ENCODE results near the gene LCLAT1.
"Not testable (repeated sequence)": the region's sequence is repeated elsewhere in the genome, so short reads cannot be mapped to it uniquely, and the experiment has no call there.

LCLAT1 gene

GRCh38 chr2:30492185-30492584 is 45.1 kb downstream of the LCLAT1 start:
- DNase-seq = no peak

GRCh38 chr2:30492619-30493018 is 45.6 kb downstream of the LCLAT1 start:
- no peak for DNase-seq

GRCh38 chr2:30493440-30493839 is 46.4 kb downstream of the LCLAT1 start:
- DNase-seq = no peak

- not testable (repeated sequence) for DNase-seq
Observed at GRCh38 chr2:30495896-30496295, 48.9 kb downstream of the LCLAT1 start.

DNA sequence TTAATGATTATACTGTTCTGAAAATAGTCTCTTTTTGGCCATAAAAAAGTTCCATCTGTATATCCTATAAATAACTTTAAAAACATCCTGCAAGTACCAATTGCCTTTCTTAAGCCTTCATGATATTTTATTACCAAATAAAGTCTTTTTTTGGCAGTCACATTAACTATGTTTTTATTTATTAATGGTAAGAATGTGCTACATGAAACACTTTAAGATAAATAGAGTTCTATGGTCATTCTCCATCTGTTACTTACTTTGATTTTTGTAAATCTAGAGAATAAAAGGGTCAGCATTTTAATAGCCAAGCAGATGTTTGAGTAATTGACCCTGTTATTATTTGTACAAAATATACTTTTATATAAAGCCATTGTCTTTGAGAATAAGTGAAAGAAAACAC is 52.6 kb downstream of the LCLAT1 start:
- no peak for DNase-seq

DNA sequence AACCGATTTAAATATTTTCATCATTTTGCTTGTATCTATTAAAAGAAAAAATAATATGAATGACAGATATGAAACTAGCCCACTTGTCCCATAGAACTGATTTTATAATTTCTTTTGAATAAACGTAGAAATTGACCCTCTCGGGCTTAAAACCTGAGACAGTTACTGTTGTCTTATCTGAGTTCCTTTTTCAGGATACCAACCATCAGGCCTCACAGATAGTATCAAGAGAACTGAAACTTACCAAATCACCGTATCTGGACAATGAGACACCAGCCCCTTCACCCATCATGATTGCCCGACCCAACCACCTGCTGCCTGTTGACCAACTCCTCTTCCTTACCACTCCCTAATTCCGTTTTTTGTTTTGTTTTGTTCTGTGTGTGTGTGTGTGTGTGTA is 53.7 kb downstream of the LCLAT1 start:
- no peak for DNase-seq

- no peak for DNase-seq
Observed at GRCh38 chr2:30502310-30502709, 55.3 kb downstream of the LCLAT1 start.

DNA sequence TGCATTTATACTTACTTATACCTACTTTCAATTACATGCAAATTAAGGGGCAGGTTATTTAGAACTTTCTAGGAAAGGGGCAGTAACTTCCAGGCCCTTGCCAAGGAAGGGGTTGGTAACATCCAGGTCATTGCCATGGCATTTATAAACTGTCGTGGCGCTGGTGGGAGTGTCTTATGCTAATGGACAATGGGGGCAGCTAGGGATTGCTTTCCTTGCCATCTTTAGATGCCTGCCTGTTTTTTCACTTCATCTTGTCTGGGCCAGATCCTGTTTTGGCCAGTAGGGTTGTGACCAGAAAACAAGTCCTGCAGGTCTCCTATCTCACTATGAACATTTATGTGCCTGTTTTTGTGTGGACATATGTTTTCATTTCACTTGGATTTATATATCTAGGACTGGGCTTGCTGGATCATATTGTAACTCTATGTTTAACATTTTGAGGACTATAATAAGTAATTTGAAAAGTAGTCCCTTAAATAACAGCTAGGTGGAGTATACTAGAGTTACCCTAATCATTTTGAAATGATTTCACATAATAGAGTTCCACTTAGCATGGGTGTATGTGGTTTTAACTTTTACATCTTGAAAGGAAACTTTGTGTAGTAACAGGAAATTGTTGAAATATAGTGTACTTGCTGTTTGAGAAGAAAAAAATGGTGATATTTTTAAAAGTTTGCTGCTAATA is 56.1 kb downstream of the LCLAT1 start:
- DNase-seq = no peak

DNA sequence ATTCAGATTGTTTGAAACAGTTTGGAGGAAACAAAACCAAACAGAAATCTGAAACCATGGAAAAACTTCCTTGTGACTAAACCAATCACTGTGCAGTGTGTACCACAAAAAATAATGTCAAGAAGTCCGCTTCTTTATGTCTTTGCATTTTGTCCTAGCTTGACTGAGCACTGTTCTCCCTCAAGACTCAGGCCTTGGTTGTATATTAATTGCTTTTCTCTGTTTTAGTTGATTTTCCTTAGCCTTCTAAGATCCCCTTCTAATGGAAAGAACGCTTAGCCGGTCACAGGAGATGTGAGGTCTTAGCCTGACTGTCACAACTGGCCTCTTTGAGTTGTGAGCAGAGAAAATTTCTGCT is 56.6 kb downstream of the LCLAT1 start:
- DNase-seq = no peak

- no peak for DNase-seq
Observed at GRCh38 chr2:30504731-30505130, 57.7 kb downstream of the LCLAT1 start.

DNA sequence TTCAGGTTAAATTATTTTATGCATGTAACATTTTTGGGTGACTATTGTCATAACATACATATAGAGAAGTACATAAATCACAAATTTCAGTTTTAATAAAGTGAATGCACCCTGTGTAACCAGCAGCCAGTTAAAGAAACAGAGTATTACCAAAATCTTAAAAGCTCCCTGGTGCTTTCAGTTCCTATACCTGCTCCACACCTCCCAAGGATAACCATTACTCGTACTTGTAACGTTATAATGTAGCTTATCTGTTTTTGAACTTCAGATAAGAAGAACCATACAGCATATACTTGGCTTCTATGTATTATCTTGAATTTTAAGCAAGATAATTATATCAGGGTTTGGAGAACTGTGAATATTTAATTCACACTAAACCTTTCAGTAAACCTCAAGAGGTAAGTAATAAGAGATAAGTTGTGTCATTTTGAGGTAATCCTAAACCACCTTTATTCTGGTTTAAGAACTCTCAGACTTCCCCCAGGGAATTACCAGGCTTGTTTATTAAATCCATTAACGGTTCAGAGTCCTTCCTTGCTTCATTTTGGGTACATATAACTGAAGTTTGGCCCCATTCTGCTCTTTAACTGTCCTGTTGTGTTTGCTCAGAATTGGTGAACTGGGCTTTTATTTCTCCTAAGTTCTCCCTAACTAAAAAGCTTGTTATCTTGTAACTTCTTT is 58.6 kb downstream of the LCLAT1 start:
- DNase-seq = no peak

- not testable (repeated sequence) for DNase-seq
Observed at GRCh38 chr2:30507460-30507859, 60.4 kb downstream of the LCLAT1 start.

GRCh38 chr2:30509716-30510115 is 62.7 kb downstream of the LCLAT1 start:
- DNase-seq = no peak

- DNase-seq = no peak
Observed at GRCh38 chr2:30510409-30510808, 63.4 kb downstream of the LCLAT1 start.

- no peak for DNase-seq
Observed at GRCh38 chr2:30511122-30512083, 64.4 kb downstream of the LCLAT1 start.

DNA sequence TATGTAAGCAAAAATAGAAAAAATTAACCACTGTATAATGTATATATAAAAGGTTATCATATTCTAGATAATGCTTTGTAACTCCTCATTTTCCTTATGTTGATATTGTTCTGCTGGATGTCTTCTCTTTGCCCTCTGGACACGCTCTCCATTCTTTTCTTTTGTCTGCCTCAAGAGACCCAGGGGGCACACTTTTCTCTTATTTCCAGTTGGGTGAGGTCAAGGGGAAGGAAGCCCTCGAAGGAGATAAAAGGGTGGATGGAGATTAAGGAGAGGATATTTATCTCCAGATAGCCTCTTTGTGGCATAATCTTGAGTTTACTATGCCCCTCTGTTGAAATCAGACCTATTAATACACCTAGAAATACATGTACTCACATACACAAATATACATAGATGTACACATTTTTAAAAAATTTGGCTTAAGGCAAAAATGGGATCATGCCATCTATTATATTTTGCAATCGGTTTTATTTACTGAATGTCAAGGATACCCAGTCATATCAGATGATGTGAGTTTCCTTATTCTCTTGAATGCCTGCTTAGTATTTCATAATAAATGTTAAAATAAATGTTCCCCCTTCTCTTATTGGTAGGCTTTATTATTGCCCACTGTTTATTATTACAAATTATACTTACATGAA is 65.3 kb downstream of the LCLAT1 start:
- DNase-seq = no peak

GRCh38 chr2:30513649-30514048 is 66.6 kb downstream of the LCLAT1 start:
- DNase-seq = not testable (repeated sequence)

GRCh38 chr2:30514134-30514847 is 67.2 kb downstream of the LCLAT1 start:
- peak; percentile 49 for DNase-seq

GRCh38 chr2:30514848-30515435 is 67.9 kb downstream of the LCLAT1 start:
- DNase-seq = peak; percentile 37

GRCh38 chr2:30516166-30516565 is 69.1 kb downstream of the LCLAT1 start:
- no peak for DNase-seq

- no peak for DNase-seq
Observed at GRCh38 chr2:30519796-30520195, 72.8 kb downstream of the LCLAT1 start.

GRCh38 chr2:30522421-30522820 is 75.4 kb downstream of the LCLAT1 start:
- no peak for DNase-seq
